Measurements from ENCODE around the gene MTARC2.

MTARC2 gene

GRCh38 chr1:220769205-220769604 is 21.1 kb downstream of the MTARC2 start:
- ATAC-seq (no peak), DNase-seq (no peak)

- no peak for DNase-seq
- ATAC-seq = no peak
Observed at GRCh38 chr1:220770245-220770913, 22.3 kb downstream of the MTARC2 start.

- ATAC-seq (no peak), DNase-seq (no peak)
Observed at GRCh38 chr1:220772846-220773245, 24.7 kb downstream of the MTARC2 start.

- ATAC-seq (no peak), DNase-seq (peak; percentile 59)
Observed at GRCh38 chr1:220775240-220775853, 27.2 kb downstream of the MTARC2 start.

GRCh38 chr1:220776254-220776653 is 28.1 kb downstream of the MTARC2 start:
- DNase-seq (no peak), ATAC-seq (no peak)

GRCh38 chr1:220776720-220777326 is 28.7 kb downstream of the MTARC2 start:
- ATAC-seq = peak; percentile 82
- peak; percentile 83 for DNase-seq

- ATAC-seq (no peak), DNase-seq (no peak)
Observed at GRCh38 chr1:220783453-220783852, 35.3 kb downstream of the MTARC2 start.

- DNase-seq (no peak), ATAC-seq (no peak)
Observed at GRCh38 chr1:220784751-220785150, 36.6 kb downstream of the MTARC2 start.

GRCh38 chr1:220785166-220786056 is 37.3 kb downstream of the MTARC2 start:
- DNase-seq (no peak), ATAC-seq (no peak)

- peak; percentile 6 for ATAC-seq
- no peak for DNase-seq
Observed at GRCh38 chr1:220786057-220786336, 37.9 kb downstream of the MTARC2 start.

- DNase-seq (peak; percentile 7), ATAC-seq (peak; percentile 38)
Observed at GRCh38 chr1:220786337-220787068, 38.4 kb downstream of the MTARC2 start, which contains the start of gene MTARC1. TSS of gene MTARC1 (plus strand) at chr1:220786913. CDS start at chr1:220786945, 32 bp downstream.

- ATAC-seq (peak; percentile 35), DNase-seq (no peak)
Observed at GRCh38 chr1:220787069-220787619, 39.0 kb downstream of the MTARC2 start.

- no peak for ATAC-seq
- no peak for DNase-seq
Observed at GRCh38 chr1:220788900-220789299, 40.8 kb downstream of the MTARC2 start.

- ATAC-seq = no peak
- no peak for DNase-seq
Observed at GRCh38 chr1:220789532-220790147, 41.5 kb downstream of the MTARC2 start.

- DNase-seq = no peak
- ATAC-seq = no peak
Observed at GRCh38 chr1:220791285-220791684, 43.2 kb downstream of the MTARC2 start.

- ATAC-seq (no peak), DNase-seq (no peak)
Observed at GRCh38 chr1:220791956-220792355, 43.8 kb downstream of the MTARC2 start.

- ATAC-seq (no peak), DNase-seq (no peak)
Observed at GRCh38 chr1:220796530-220796929, 48.4 kb downstream of the MTARC2 start.

GRCh38 chr1:220797044-220797443 is 48.9 kb downstream of the MTARC2 start:
- ATAC-seq (no peak), DNase-seq (no peak)

GRCh38 chr1:220797553-220797952 is 49.4 kb downstream of the MTARC2 start:
- no peak for ATAC-seq

GRCh38 chr1:220798338-220798737 is 50.2 kb downstream of the MTARC2 start:
- ATAC-seq (no peak), DNase-seq (no peak)

More at GRCh38 chr1:220797553-220797952, 49.4 kb downstream of the MTARC2 start:
- DNase-seq = no peak

GRCh38 chr1:220800262-220800661 is 52.1 kb downstream of the MTARC2 start:
- ATAC-seq (no peak), DNase-seq (no peak)

Measured in stimulated activated naive CD8-positive, alpha-beta T cell treated with anti-CD3 and anti-CD28 coated beads, Interleukin-15, Interleukin-2, amounts not matched to agents 100 U/mL and 50 U/mL, for 24 hours (primary cell).